ENCODE results near the gene NSDHL. TPM values are rescaled to one million over a fixed set of nuclear protein-coding genes. Genes with fewer than 3 reads are reported as not detected.
"Not testable (repeated sequence)": the region's sequence is repeated elsewhere in the genome, so short reads cannot be mapped to it uniquely, and the experiment has no call there.

Gene NSDHL
- 10 to 100 TPM in 10 of 12 donors, 1 to 10 TPM in 1, not detected in 1; 9.8 to 18.0 (median 12.1) TPM for polyA plus RNA-seq (ENCODE audit: insufficient read length in 12 of 12)
- long read RNA-seq, donor 1, transcript NSDHL-201 (8 exons, 1,929 nt): major isoform, 6 of 13 reads
- long read RNA-seq, donor 1, partial matches to known transcripts: 7 of 13 reads
- long read RNA-seq, donor 1, other reads (novel, unspliced or antisense): 0 of 13 reads
- long read RNA-seq, donor 2, partial matches to known transcripts: 0 of 2 reads
- long read RNA-seq, donor 2, other reads (novel, unspliced or antisense): 0 of 2 reads
- long read RNA-seq, donor 3: 0 reads
- long read RNA-seq, donor 4: 0 reads
- long read RNA-seq, donor 5, partial matches to known transcripts: 0 of 5 reads
- long read RNA-seq, donor 5, other reads (novel, unspliced or antisense): 0 of 5 reads
- long read RNA-seq, donor 6, partial matches to known transcripts: 0 of 2 reads
- long read RNA-seq, donor 6, other reads (novel, unspliced or antisense): 0 of 2 reads
- long read RNA-seq, donor 7: 0 reads
- long read RNA-seq, donor 8, transcript NSDHL-201 (8 exons, 1,929 nt): major isoform, 6 of 7 reads
- long read RNA-seq, donor 8, partial matches to known transcripts: 0 of 7 reads
- long read RNA-seq, donor 8, other reads (novel, unspliced or antisense): 0 of 7 reads
- long read RNA-seq, donor 9, partial matches to known transcripts: 0 of 4 reads
- long read RNA-seq, donor 9, other reads (novel, unspliced or antisense): 0 of 4 reads
- long read RNA-seq, donor 10, partial matches to known transcripts: 0 of 6 reads
- long read RNA-seq, donor 10, other reads (novel, unspliced or antisense): 0 of 6 reads
- long read RNA-seq, donor 11, partial matches to known transcripts: 0 of 2 reads
- long read RNA-seq, donor 11, other reads (novel, unspliced or antisense): 0 of 2 reads

DNA sequence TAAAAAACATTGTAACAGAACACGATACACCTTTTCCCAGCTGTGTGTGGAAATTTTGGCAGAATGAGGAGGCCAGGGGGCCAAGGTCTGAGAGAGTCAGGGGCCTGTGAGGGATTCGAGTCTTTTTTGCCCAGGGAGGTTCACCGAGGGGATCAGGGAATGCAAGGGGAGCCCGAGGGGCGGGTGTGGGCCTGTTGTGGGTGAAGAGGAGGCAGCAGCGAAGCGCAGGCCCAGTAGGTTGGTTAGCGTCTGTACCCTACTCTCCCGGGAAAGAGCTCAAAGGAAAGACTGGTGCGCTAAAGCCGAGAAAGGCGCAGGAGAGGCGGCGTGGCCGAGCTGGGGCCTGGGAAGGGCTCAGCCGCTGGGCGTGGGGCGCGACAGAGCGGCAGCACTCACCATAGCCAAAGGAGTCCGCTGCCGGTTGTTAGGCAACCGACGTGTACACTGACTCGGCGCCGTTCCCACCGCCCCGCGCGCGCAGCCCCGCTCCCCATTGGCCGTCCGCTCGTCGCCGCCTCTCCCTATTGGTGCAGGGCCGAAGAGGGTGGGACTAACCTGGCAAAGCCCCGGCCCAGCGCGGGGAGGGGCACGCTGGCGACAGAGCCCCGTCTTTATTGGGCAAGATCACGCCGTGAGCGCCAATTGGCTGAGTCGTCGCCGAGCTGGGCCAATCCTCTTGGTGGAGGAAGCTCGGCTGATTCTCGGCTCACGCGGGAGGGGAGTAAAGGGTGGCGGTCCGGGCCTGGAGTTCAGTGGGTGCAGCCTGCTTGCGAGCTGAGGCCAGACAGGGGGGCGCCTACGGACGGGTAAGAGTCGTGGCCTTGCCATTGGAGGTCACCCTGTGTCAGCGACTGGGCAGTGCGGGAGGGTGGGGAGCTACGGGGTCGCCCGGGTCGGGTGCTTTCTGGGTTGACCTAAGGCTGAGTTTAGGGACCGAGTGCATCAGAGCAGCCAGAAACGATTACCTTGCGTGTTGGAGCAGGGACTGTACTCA lies at the start of gene NSDHL, which contains the start of gene CETN2:
Gene NSDHL (plus strand): TSS at position 752 of the 994 bp plus-strand sequence. CDS start 15,262 bp downstream, outside the sequence.
Gene CETN2 (minus strand): TSS at position 446 of the 994 bp plus-strand sequence. CDS start 47 bp downstream, at position 399.
- DNase-seq: peak; percentile 96

DNA sequence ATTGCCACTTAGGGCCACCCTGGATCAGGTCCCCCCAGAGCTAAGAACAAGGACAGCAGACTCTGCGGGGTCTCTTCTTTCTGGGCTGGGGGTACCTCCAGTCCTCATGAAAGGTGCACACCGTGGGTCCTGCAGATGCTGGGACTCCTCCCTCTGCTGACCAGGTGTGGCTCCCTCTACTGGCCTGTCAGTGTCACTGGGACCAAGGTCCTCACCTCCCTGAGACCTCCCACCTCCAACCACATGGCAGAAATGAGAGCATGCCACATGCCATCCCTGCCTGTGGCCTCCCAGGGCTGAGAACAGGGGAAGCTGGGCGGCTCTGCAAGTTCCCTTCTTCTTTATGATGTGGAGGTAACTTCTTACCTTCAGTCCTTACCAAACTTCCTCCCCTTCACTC lies 43.8 kb upstream of the NSDHL start:
- DNase-seq: not testable (repeated sequence)

DNA sequence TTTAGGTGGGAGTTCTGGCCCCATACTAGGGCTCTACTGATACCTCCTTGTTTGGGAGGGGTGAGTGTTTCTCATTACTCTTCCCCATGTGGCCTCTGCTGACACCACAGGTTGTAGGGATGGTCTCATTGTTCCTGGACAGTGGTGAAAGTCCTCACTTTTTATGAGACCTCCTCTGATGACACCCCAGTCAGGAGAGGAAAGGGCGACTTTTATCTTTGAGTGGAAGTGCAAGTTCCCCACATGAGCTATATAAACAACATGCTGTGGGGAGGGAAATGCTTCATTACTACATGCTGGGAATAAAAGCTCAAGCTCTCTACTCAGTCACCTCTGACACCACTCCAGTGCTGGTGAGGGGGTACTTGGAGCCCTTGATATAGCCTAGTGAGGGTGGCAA lies 31.9 kb upstream of the NSDHL start:
- no peak for DNase-seq

DNA sequence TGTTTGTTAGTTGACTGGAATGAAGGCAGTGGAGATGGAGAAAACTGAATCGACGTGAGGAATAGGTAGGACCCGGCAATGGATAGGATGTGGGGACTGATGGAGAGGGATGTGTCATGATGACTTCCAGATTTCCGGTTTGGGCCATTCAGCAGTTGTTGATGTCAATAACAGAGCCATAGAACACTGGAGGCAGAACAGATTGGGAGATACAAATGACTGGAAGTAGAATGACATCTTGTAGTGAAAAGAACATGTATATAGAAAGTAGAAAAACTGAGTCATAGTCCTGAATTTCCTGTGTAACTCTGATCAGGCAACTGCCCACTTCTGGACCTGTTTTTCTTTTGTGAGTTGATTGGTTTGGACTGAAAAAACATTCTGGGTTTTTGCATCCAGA lies 24.8 kb upstream of the NSDHL start:
- DNase-seq: no peak

DNA sequence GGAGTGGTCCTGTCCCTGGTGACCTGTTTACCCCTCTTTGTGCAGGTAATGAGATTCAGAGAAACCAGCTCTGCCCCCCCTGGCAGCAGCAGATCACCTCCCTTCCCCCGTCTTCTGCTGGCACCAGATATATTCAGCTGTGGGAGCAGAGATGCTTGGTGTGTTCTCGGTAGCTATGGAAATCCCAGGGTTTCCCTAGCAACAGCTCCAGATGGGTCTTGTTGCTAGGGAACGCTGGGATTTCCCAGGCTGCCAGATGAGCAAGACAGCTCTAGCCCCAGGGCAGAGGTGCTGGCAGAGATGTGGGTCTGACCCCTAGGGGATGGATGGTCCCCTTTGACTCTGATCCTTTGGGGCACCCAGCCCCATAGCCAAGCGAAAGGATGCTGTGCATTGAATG lies 20.5 kb upstream of the NSDHL start:
- DNase-seq: no peak

- no peak for DNase-seq
These were observed 17.7 kb upstream of the NSDHL start for GRCh38 chrX:152813206-152813605.

DNA sequence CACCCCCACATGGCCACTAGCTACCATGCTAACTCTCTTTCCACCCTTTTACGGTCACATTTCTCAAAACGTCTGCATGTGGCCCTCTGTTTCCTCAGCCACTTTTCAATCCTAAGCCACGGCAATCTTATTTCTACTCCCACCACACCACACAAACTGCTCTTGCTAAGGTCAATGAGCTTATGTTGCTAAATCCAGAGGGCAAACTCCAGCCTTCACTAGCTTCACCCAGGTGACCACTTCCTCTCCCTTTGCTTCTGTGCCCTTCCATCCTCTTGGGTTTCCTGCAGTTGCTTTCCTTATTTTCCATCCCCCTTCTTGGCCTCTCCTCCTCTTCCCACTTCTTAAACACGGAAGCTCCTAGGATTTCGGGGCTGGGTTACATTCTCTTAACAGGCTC lies 16.8 kb upstream of the NSDHL start:
- DNase-seq: no peak

DNA sequence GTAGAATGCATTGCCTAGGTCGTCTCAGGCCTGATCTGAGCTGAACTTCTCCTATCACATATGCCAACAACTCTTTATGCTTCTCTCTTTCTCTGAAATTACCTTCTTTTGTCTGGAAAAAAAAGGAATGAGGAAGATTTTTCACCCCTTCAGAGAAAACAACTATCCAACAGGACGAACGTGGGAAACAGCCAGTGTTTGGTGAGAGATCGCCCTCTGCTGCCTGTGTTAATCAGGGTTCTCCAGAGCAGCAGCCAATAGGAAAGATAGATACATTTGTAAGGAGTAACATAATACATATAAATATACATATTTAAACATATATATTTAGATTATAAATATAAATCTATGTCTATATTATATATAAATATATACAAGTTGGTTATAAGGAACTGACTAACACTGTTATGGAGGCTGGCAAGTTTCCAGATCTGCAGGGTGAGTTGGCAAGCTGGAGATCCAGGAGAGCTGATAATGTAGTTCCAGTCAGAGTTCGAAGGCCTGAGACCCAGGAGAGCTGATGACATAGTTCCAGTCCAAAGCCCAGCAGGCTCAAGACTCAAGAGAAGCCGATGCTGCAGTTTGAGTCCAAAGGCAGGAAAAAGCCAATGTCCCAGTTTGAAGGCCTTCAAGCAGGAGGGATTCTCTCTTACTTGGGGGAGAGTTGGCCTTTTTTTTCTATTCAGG lies 13.6 kb upstream of the NSDHL start:
- DNase-seq: peak; percentile 31

GRCh38 chrX:152818356-152818755 lies 12.5 kb upstream of the NSDHL start:
- no peak for DNase-seq

DNA sequence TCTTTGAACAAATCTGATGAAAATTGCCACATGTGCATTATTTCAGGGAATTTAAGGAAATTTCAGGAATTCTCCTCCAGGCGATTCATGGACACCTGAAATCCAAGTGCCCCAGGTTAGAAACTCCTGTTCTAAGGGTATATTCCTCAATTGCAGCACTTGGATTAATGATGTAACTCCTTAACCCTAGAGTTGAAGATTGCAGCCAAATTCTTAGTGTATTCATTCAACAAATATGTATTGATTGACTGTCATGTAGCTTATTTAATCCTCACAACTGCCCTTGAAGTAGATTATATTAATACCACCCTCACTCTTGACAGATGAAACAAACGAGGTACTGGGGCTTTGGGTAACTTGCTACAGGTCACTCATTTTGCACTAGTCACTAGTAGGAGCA lies 11.6 kb upstream of the NSDHL start:
- no peak for DNase-seq

- no peak for DNase-seq
These were observed 11.1 kb upstream of the NSDHL start for GRCh38 chrX:152819732-152820131.

- DNase-seq: no peak
These were observed 9.6 kb upstream of the NSDHL start for GRCh38 chrX:152821145-152821765.

- no peak for DNase-seq
These were observed 8.3 kb upstream of the NSDHL start for GRCh38 chrX:152822383-152823086.

DNA sequence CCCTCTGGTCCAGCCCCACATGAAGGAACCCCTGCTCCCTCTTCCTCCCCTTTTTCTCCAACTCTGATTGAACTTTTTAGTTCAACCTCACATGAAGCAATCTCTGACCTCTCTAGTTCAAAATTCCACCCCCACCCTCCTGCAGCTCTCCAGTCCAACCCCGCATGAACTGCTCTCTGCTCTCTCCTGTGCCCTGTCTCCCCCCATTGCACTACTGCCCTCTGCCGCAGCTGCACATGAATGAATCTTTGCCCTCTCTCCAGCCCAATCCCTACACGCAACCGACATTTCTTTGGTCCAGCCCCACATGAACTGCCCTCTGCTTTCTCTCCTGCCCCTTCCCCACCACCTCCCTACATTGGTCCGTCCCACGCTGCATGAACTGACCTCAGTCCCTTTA lies 7.2 kb upstream of the NSDHL start:
- no peak for DNase-seq

- no peak for DNase-seq
These were observed 6.0 kb upstream of the NSDHL start for GRCh38 chrX:152824841-152825374.

DNA sequence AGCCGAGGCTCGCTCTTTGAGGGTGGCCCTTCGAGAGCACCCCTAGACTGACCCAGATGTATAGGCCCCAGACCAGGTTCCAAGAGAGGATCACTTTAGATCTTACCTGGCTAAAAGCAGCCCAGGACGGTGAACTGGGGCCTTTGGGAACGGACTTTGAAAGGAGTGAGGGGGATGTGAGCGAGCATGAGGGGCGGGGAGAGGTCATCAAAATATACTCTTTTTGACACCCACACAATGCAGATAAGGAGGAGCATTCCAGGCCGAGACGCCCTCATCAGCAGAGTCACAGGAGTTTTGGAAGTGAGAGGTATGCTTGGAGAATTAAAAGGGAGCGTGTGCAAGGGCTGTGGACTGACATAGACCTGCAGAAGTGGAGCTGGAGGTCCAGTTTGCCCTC lies 528 bp downstream of the NSDHL start:
- no peak for DNase-seq

DNA sequence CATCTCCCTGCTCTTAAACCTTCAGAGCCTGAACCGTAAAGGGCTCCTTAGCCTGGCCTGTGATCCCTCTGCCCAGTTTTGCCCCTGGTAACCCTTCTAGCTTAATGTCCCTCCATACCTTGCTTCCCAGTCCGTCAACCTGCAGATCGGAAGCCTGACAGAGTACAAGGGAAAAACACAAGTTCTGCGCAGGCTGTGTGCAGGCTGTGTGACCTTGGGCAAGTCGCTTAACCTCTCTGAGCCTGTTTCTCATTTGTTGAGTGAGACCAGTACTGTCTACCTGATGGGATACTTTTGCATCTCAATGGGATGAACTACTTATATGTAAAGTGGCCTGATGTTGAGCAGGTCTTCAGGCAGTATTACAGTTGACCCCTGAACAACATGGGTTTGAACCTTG lies 1.7 kb downstream of the NSDHL start:
- no peak for DNase-seq

DNA sequence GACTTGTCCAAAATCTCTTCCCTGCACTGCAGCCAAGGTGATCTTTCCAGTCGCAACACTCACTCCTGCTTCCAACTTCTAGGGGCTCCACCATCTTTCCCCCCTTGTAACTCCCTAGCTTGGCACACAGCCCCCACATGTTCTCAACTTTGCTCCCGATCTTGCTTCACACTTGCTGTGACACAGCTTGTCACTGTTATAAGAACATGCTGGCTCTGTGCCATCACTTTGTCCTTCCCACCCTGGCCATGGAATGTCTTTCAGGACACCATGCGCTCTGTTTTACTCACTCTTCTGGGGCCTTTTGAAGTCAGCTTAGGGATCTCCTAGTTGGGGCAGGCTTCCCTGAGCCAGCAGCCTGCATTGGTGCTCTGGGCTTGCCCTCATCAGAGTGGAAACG lies 2.5 kb downstream of the NSDHL start:
- DNase-seq: no peak

GRCh38 chrX:152835470-152835869 lies 4.6 kb downstream of the NSDHL start:
- not testable (repeated sequence) for DNase-seq

All from muscle of arm (tissue), 14 donors.